GM12891 (cell line): Measurements from ENCODE around the gene PPARA.

Experiments
- DNase-seq: peaks from one replicate; pipeline ENCODE4 v3.0.0; 2011; ENCODE audit warnings: low spot score; ENCODE audit not compliant: insufficient read length
- FAIRE-seq: peaks from 2 replicates; lab custom pipeline; 2011; peaks lifted over from hg19 to GRCh38; lab: Jason Lieb, UNC
- PAX5 ChIP-seq: IDR thresholded peaks from 2 replicates; pipeline ENCODE4 v1.6.1; 2011; ENCODE audit warnings: low read length, moderate library complexity, mild to moderate bottlenecking; ENCODE audit not compliant: insufficient read depth, severe bottlenecking
- POLR2A ChIP-seq: IDR thresholded peaks from 2 replicates; pipeline ENCODE4 v1.6.1; 2011; ENCODE audit warnings: low read depth, low read length, control low read depth
- POLR2AphosphoS5 ChIP-seq: IDR thresholded peaks from 2 replicates; pipeline ENCODE4 v1.6.1; 2011; ENCODE audit warnings: low read depth, low read length, control low read depth
- POU2F2 ChIP-seq: IDR thresholded peaks from 2 replicates; pipeline ENCODE4 v1.6.1; 2011; ENCODE audit warnings: low read depth, mild to moderate bottlenecking, control low read depth, low read length, moderate library complexity
- SPI1 ChIP-seq: IDR thresholded peaks from 2 replicates; pipeline ENCODE4 v1.6.1; 2011; ENCODE audit warnings: low read depth, low read length, control low read depth
- TAF1 ChIP-seq: IDR thresholded peaks from 2 replicates; pipeline ENCODE4 v1.6.1; 2011; ENCODE audit warnings: low read depth, low read length, control low read depth

PPARA gene

DNA sequence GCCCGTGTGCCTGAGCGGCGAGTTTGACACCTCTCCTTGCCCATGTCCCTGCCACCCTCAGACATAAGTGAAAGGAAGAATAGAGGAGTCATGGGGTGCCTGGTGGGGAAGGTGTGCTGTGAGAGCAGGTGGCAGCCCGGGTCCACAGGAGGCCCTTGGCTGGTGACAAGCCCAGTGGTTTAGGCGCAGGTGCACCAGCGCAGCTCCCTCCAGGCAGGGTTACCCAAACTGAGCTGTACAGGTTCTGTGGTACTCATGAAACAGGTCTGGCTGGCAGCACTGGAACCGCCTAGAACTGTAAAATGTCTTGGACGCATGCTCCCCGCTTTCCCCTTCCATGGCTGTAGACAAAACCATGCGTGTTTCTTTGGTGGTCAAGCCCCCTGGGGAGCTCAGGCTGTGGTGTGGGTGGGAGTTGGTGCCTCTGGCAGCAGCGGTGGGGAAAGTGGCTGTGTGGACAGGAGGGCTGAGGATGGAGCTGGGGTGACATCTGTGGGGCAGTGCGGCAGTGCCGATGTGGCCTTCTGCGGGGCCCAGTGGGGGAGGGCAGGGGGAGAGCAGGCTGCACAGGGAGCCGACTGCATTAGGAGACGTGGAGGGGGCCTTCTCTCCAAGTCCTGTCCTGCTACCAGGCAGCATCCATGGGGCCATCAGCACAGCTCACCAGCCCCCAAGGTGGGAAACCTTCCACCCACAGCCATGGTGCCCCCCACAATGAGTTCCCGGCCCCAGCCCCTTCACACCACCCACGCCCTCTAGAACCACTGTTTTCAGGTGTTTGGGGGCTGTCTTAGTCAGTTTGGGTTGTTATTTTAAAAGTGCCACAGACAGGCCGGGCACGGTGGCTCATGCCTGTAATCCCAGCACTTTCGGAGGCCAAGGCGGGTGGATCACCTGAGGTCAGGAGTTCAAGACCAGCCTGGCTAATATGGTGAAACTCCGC, 140.8 kb downstream of the PPARA start:
- DNase-seq: no peak
- TF ChIP-seq POLR2AphosphoS5 (no peak), SPI1 (no peak), POU2F2 (no peak), POLR2A (no peak), PAX5 (no peak), TAF1 (no peak)
- no peak for FAIRE-seq

DNA sequence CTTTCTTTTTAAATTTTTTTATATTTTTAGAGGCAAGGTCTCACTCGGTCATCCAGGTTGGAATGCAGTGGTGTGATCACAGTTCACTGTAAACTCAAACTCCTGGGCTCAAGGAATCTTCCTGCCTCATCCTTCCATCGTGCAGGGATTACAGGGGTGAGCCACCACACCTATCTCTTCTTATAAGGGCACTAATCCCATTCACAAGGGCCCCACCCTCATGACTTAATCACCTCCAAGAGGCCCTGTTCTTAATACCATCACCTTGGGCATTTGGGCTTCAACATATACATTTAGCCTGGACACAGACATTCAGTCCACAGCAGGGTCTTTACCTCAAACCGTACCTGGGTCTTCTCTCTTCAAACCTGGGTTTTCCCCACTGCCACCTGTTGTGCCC, 141.8 kb downstream of the PPARA start:
- DNase-seq (no peak), FAIRE-seq (no peak)

GRCh38 chr22:46292732-46293131, 142.4 kb downstream of the PPARA start:
- DNase-seq: no peak
- TF ChIP-seq PAX5: no peak
- no peak for TF ChIP-seq POLR2AphosphoS5
- TF ChIP-seq SPI1: no peak
- TF ChIP-seq POLR2A: no peak
- no peak for TF ChIP-seq TAF1
- TF ChIP-seq POU2F2: no peak
- no peak for FAIRE-seq

More for the DNA sequence above, 141.8 kb downstream of the PPARA start:
- TF ChIP-seq SPI1 (no peak), POLR2A (no peak), TAF1 (no peak), PAX5 (no peak)
